Stimulated activated CD4-positive, alpha-beta T cell treated with anti-CD3 and anti-CD28 coated beads, Interleukin-12 subunit alpha, Interleukin-12 subunit beta, amount 100 ng/mL, for 48 hours (primary cell): Measurements from ENCODE around the gene KLRC4.
"Not testable (repeated sequence)": the region's sequence is repeated elsewhere in the genome, so short reads cannot be mapped to it uniquely, and the experiment has no call there.

Experiments used
- DNase-seq, 3 donors: peaks; one replicate each; pipeline ENCODE4 v3.0.0-alpha.2; 2020; ENCODE audit warnings: low read depth in 2 of 3, low spot score in 1 of 3

The KLRC4 gene

GRCh38 chr12:10409392-10409791 is at the start of gene KLRC4:
TSS of gene KLRC4 (minus strand) at chr12:10409757. CDS start at chr12:10409575, 182 bp downstream.
- DNase-seq = no peak

- DNase-seq = no peak
Observed at GRCh38 chr12:10457760-10458159, 48.2 kb upstream of the KLRC4 start.

- DNase-seq = no peak
Observed at GRCh38 chr12:10456856-10457255, 47.3 kb upstream of the KLRC4 start.

- no peak for DNase-seq
Observed at GRCh38 chr12:10455766-10456165, 46.2 kb upstream of the KLRC4 start.

- no peak for DNase-seq
Observed at GRCh38 chr12:10454531-10454930, 45.0 kb upstream of the KLRC4 start.

- no peak for DNase-seq
Observed at GRCh38 chr12:10453156-10453555, 43.6 kb upstream of the KLRC4 start, which contains the start of gene KLRC1. TSS of gene KLRC1 (minus strand) at chr12:10453377. CDS start at chr12:10451156, 2,221 bp downstream.

- DNase-seq = no peak
Observed at GRCh38 chr12:10448236-10448635, 38.7 kb upstream of the KLRC4 start.

GRCh38 chr12:10446052-10446451 is 36.5 kb upstream of the KLRC4 start:
- DNase-seq = not testable (repeated sequence)

GRCh38 chr12:10441144-10441543 is 31.6 kb upstream of the KLRC4 start:
- not testable (repeated sequence) for DNase-seq

- not testable (repeated sequence) for DNase-seq
Observed at GRCh38 chr12:10439608-10440274, 30.2 kb upstream of the KLRC4 start.

- DNase-seq = not testable (repeated sequence)
Observed at GRCh38 chr12:10437601-10438000, 28.0 kb upstream of the KLRC4 start.

GRCh38 chr12:10435816-10436215 is 26.3 kb upstream of the KLRC4 start, which contains the start of gene KLRC2:
TSS of gene KLRC2 (minus strand) at chr12:10436010. CDS start at chr12:10435986, 24 bp downstream.
- not testable (repeated sequence) for DNase-seq

GRCh38 chr12:10430623-10431022 is 21.1 kb upstream of the KLRC4 start:
- not testable (repeated sequence) for DNase-seq

GRCh38 chr12:10425938-10426337 is 16.4 kb upstream of the KLRC4 start:
- not testable (repeated sequence) for DNase-seq

- not testable (repeated sequence) for DNase-seq
Observed at GRCh38 chr12:10424260-10424899, 14.8 kb upstream of the KLRC4 start.

GRCh38 chr12:10422159-10422558 is 12.6 kb upstream of the KLRC4 start:
- not testable (repeated sequence) for DNase-seq

GRCh38 chr12:10420334-10420733 is 10.8 kb upstream of the KLRC4 start, which contains the start of gene KLRC3:
TSS of gene KLRC3 (minus strand) at chr12:10420595. CDS start at chr12:10420550, 45 bp downstream.
- not testable (repeated sequence) for DNase-seq

GRCh38 chr12:10408842-10409241 is 715 bp downstream of the KLRC4 start:
- DNase-seq = no peak

GRCh38 chr12:10406725-10407124 is 2.8 kb downstream of the KLRC4 start:
- no peak for DNase-seq

GRCh38 chr12:10405294-10405693 is 4.3 kb downstream of the KLRC4 start:
- no peak for DNase-seq

- no peak for DNase-seq
Observed at GRCh38 chr12:10404798-10405197, 4.8 kb downstream of the KLRC4 start.

- DNase-seq = no peak
Observed at GRCh38 chr12:10400829-10401228, 8.7 kb downstream of the KLRC4 start.
